Measurements from ENCODE around the gene STAM2.

- no peak for TF ChIP-seq EZH2 (IDR thresholded peaks at IDR 0.05)
- TF ChIP-seq POLR2AphosphoS5 (IDR thresholded peaks at IDR 0.05; ENCODE audit: borderline replicate concordance, low read depth, low read length), result no peak
Measured at GRCh38 chr2:152099367-152100050, 76.1 kb downstream of the STAM2 start.

All from SK-N-MC (cell line).